Measurements from ENCODE around the gene CNIH2. TPM values are rescaled to one million over a fixed set of nuclear protein-coding genes. Genes with fewer than 3 reads are reported as not detected.
"Not testable (repeated sequence)": the region's sequence is repeated elsewhere in the genome, so short reads cannot be mapped to it uniquely, and the experiment has no call there.

CNIH2 gene
- total RNA-seq, 1 donor from 2014 or later: 5.0 TPM

DNA sequence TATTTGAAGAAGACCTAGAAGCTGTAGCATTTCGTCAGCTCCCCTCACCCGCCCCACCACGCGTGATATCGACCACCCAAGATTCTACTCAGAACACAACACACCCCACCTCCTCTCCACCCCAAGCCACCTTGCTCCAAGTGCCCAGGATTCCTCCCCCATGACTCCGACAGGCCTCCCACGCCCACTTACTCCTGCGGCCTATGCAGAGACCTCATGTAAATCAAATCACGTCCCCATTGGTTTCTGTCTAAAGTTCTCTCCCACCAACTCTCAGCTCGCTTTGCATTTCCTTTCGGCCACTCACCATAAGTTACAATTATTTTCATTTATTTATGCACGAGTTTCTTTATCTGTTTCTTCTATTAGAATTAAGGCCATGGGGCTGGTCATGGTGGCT is 24.7 kb downstream of the CNIH2 start:
- Mint-ChIP-seq H3K36me3 (ENCODE audit: unreplicated experiment) (no peaks in the 10 kb centered on the region), H3K4me3 (ENCODE audit: unreplicated experiment) (no peak overlapping the region), H3K27ac (ENCODE audit: unreplicated experiment) (no peak overlapping the region), H3K4me1 (ENCODE audit: unreplicated experiment) (no peaks in the 10 kb centered on the region), H3K9me3 (ENCODE audit: unreplicated experiment) (no peaks in the 10 kb centered on the region), H3K27me3 (ENCODE audit: unreplicated experiment) (peaks cover 2% of the 10 kb centered on the region)
- no peak for DNase-seq (ENCODE audit: extremely low spot score, unreplicated experiment)
- TF ChIP-seq, protein P1, sequence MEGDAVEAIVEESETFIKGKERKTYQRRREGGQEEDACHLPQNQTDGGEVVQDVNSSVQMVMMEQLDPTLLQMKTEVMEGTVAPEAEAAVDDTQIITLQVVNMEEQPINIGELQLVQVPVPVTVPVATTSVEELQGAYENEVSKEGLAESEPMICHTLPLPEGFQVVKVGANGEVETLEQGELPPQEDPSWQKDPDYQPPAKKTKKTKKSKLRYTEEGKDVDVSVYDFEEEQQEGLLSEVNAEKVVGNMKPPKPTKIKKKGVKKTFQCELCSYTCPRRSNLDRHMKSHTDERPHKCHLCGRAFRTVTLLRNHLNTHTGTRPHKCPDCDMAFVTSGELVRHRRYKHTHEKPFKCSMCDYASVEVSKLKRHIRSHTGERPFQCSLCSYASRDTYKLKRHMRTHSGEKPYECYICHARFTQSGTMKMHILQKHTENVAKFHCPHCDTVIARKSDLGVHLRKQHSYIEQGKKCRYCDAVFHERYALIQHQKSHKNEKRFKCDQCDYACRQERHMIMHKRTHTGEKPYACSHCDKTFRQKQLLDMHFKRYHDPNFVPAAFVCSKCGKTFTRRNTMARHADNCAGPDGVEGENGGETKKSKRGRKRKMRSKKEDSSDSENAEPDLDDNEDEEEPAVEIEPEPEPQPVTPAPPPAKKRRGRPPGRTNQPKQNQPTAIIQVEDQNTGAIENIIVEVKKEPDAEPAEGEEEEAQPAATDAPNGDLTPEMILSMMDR (IDR thresholded peaks at IDR 0.05): no peak

DNA sequence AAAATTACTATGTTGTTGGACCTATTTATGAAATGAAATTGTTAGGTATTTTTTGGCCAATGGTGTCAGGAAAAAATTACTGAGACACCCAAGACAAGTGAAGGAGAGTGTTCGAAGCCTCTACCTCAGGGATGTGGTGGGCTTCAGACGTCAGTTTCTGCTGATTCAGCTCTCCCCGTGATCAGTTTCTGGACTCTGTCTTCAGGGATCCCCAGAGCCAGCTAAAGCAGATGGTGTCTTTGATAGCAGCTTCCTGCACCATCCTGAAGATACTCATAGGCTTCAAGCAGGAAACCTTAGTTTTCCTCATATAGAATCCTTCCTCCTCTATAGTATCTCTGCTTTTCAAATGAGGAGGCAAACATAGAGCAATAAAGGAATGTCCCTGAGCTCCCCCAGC is 31.5 kb downstream of the CNIH2 start:
- no peak for DNase-seq (ENCODE audit: extremely low spot score, unreplicated experiment)
- Mint-ChIP-seq H3K9me3 (ENCODE audit: unreplicated experiment) (no peaks in the 10 kb centered on the region), H3K27ac (ENCODE audit: unreplicated experiment) (no peak overlapping the region), H3K36me3 (ENCODE audit: unreplicated experiment) (no peaks in the 10 kb centered on the region), H3K4me1 (ENCODE audit: unreplicated experiment) (peaks cover 14% of the 10 kb centered on the region), H3K27me3 (ENCODE audit: unreplicated experiment) (peaks cover 6% of the 10 kb centered on the region), H3K4me3 (ENCODE audit: unreplicated experiment) (no peak overlapping the region)
- TF ChIP-seq, protein P1 (IDR thresholded peaks at IDR 0.05): no peak

DNA sequence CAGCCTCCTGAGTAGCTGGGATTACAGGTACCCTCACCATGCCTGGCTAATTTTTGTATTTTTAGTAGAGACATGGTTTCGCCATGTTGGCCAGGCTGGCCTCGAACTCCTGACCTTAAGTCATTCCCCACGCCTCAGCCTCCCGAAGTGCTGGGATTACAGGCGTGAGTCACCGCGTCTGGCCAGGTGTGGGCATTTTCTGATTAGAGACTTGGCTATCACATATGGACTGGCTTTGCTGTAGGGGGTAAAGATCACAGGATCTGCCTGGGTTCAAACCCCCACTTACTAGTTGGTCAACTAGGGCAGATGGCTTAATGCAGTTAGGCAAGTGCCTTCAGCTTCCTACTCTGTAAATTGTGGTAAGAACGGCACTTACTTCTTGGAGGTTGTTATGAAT is 32.3 kb downstream of the CNIH2 start:
- no peak overlapping the region for H3K4me3 Mint-ChIP-seq (ENCODE audit: unreplicated experiment)
- H3K27ac Mint-ChIP-seq (ENCODE audit: unreplicated experiment): no peak overlapping the region
- no peaks in the 10 kb centered on the region for H3K36me3 Mint-ChIP-seq (ENCODE audit: unreplicated experiment)
- DNase-seq (ENCODE audit: extremely low spot score, unreplicated experiment): no peak
- H3K4me1 Mint-ChIP-seq (ENCODE audit: unreplicated experiment): peaks cover 22% of the 10 kb centered on the region
- TF ChIP-seq, protein P1 (IDR thresholded peaks at IDR 0.05): no peak
- H3K27me3 Mint-ChIP-seq (ENCODE audit: unreplicated experiment): peaks cover 6% of the 10 kb centered on the region
- H3K9me3 Mint-ChIP-seq (ENCODE audit: unreplicated experiment): no peaks in the 10 kb centered on the region

DNA sequence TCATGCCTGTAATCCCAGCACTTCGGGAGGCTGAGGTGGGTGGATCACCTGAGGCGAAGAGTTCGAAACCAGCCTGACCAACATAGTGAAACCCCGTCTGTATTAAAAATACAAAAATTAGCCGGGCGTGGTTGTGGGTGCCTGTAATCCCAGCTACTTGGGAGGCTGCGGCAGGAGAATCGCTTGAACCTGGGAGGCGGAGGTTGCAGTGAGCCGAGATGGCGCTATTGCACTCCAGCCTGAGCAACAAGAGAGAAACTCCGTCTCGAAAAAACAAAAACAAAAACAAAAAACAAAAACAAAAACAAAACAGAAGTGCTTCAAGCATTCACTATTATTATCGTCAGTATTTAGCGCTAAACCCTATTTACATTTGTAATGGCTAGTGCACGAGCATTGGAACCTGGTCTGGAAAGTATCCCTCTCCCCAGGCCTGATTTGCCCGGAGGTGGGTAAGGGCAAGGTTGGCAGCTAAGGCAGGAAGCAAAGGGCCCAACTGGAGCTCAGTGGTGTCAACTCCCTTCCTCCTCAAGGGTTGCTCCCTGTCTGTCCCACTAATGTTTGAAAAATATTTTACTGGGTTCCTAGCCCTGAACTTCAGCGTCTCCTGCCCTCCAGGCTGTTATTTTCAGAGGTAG is 32.9 kb downstream of the CNIH2 start:
- peaks cover 28% of the 10 kb centered on the region for H3K4me1 Mint-ChIP-seq (ENCODE audit: unreplicated experiment)
- H3K9me3 Mint-ChIP-seq (ENCODE audit: unreplicated experiment); H3K4me3 Mint-ChIP-seq (ENCODE audit: unreplicated experiment); DNase-seq (ENCODE audit: extremely low spot score, unreplicated experiment); H3K27me3 Mint-ChIP-seq (ENCODE audit: unreplicated experiment); H3K27ac Mint-ChIP-seq (ENCODE audit: unreplicated experiment); H3K36me3 Mint-ChIP-seq (ENCODE audit: unreplicated experiment): not testable (repeated sequence)

DNA sequence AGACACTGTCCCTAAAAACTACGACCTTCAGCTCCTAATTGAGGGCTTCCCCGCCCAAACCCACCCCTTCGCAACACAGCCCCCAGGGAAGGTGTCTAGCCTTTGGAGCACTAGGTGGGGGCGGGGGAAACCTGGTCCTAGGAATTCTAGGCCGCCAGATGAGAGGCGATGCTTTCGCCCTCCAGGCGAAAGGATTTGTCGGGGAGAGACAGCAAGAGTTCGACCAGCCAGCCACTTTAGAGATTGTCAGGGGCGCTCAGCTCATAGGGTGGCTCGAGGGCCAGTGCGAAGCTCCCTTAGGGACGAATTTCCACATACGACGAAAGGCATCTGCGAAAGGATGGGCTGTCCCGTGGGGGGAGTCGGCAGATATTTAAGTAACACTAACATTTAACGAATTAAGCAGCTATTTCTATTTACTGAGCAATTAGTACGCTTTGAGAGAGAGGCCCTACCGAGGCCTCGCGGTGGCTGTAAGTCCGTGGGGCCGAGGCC is 33.5 kb downstream of the CNIH2 start:
- DNase-seq (ENCODE audit: extremely low spot score, unreplicated experiment): no peak
- no peaks in the 10 kb centered on the region for H3K9me3 Mint-ChIP-seq (ENCODE audit: unreplicated experiment)
- H3K4me3 Mint-ChIP-seq (ENCODE audit: unreplicated experiment): peak overlapping the region; percentile 87
- TF ChIP-seq, protein P1 (IDR thresholded peaks at IDR 0.05): no peak
- no peaks in the 10 kb centered on the region for H3K36me3 Mint-ChIP-seq (ENCODE audit: unreplicated experiment)
- H3K4me1 Mint-ChIP-seq (ENCODE audit: unreplicated experiment): peaks cover 32% of the 10 kb centered on the region
- H3K27me3 Mint-ChIP-seq (ENCODE audit: unreplicated experiment): peaks cover 6% of the 10 kb centered on the region
- H3K27ac Mint-ChIP-seq (ENCODE audit: unreplicated experiment): peak overlapping the region; percentile 98
